ENCODE data around the gene TMEM40.

DNA sequence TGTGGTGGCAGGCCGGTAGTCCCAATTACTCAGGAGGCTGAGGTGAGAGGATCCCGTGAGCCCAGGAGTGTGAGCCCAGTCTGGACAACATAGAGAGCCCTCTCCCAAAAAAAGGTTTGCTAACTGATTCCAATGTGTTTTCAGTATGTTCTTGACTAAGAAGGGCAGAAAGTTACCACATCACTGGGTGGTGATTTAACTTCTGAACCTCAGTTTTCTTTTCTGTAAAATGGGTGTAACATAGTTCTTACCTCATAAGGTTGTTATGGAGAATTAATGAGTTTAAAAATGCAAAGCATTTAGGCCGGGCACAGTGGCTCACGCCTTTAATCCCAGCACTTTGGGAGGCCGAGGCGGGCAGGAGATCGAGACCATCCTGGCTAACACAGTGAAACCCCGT lies 66.6 kb downstream of the TMEM40 start:
- TF ChIP-seq, protein P1, sequence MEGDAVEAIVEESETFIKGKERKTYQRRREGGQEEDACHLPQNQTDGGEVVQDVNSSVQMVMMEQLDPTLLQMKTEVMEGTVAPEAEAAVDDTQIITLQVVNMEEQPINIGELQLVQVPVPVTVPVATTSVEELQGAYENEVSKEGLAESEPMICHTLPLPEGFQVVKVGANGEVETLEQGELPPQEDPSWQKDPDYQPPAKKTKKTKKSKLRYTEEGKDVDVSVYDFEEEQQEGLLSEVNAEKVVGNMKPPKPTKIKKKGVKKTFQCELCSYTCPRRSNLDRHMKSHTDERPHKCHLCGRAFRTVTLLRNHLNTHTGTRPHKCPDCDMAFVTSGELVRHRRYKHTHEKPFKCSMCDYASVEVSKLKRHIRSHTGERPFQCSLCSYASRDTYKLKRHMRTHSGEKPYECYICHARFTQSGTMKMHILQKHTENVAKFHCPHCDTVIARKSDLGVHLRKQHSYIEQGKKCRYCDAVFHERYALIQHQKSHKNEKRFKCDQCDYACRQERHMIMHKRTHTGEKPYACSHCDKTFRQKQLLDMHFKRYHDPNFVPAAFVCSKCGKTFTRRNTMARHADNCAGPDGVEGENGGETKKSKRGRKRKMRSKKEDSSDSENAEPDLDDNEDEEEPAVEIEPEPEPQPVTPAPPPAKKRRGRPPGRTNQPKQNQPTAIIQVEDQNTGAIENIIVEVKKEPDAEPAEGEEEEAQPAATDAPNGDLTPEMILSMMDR (IDR thresholded peaks at IDR 0.05 in 4 of 5, conservative IDR thresholded peaks at IDR 0.05 in 1 of 5) = no peak
- TF ChIP-seq POLR2A (IDR thresholded peaks at IDR 0.05) = no peak
